A673 (cell line): ENCODE data around the gene CLEC4F. TPM values are rescaled to one million over a fixed set of nuclear protein-coding genes. Genes with fewer than 3 reads are reported as not detected.

Experiments
- BruUV-seq: library from RNA; stranded (reverse); fragments of 400-500 nt; replicated peaks from 2 replicates; lab custom pipeline; 2021; lab: Mats Ljungman, UMichigan
- CTCF ChIA-PET: fragments of 300-600 bp; sonication (Branson Sonifier 250); formaldehyde crosslinking; loops from one replicate; lab custom pipeline; 2022; ENCODE audit warnings: antibody characterized with exemption; lab: Charles Lee
- POLR2A ChIA-PET: fragments of 300-600 bp; sonication (Branson Sonifier 250); formaldehyde crosslinking; loops from one replicate; lab custom pipeline; 2022; ENCODE audit warnings: antibody characterized with exemption; ENCODE audit not compliant: low non-redundant PET; lab: Charles Lee
- DNase-seq: peaks from one replicate; pipeline ENCODE4 v3.0.0-alpha.2; 2015; ENCODE audit warnings: low spot score
- H3K27ac ChIP-seq: fragments of 200-600 bp; sonication (generic); 2 replicates; pipeline ENCODE4 v1.5.1; 2016; ENCODE audit warnings: mixed run types, low read depth, mild to moderate bottlenecking, mixed read lengths, antibody characterized with exemption, low read length; ENCODE audit not compliant: poor library complexity, severe bottlenecking
- H3K27me3 ChIP-seq: fragments of 200-600 bp; sonication (generic); replicated peaks from 2 replicates; pipeline ENCODE4 v1.6.1; 2017; ENCODE audit warnings: mixed run types, low read depth, mild to moderate bottlenecking, mixed read lengths, antibody characterized with exemption, low read length; ENCODE audit not compliant: insufficient read depth, poor library complexity
- H3K36me3 ChIP-seq: fragments of 200-600 bp; sonication (generic); 2 replicates; pipeline ENCODE4 v1.6.1; 2016; ENCODE audit warnings: mixed run types, mild to moderate bottlenecking, mixed read lengths, antibody characterized with exemption, low read length; ENCODE audit not compliant: insufficient read depth, poor library complexity, severe bottlenecking
- H3K4me1 ChIP-seq: fragments of 200-600 bp; sonication (generic); 2 replicates; pipeline ENCODE4 v1.6.1; 2017; ENCODE audit warnings: mixed run types, mild to moderate bottlenecking, mixed read lengths, antibody characterized with exemption, low read length; ENCODE audit not compliant: insufficient read depth, poor library complexity, severe bottlenecking
- H3K4me3 ChIP-seq: fragments of 200-600 bp; sonication (generic); 2 replicates; pipeline ENCODE4 v1.5.1; 2016; ENCODE audit warnings: low read depth, mixed run types, mild to moderate bottlenecking, mixed read lengths, low read length; ENCODE audit not compliant: poor library complexity, severe bottlenecking
- H3K9me3 ChIP-seq: fragments of 200-600 bp; sonication (generic); 2 replicates; pipeline ENCODE4 v1.6.1; 2016; ENCODE audit warnings: mixed run types, low read depth, mild to moderate bottlenecking, mixed read lengths, antibody characterized with exemption, low read length; ENCODE audit not compliant: poor library complexity, severe bottlenecking
- CTCF ChIP-seq: fragments of 300-800, 200-600 bp; sonication (generic); conservative IDR thresholded peaks from 2 replicates; pipeline ENCODE4 v1.5.1; 2017; ENCODE audit warnings: low read depth, mild to moderate bottlenecking, antibody characterized with exemption, low read length, moderate library complexity, mixed read lengths
- EZH2 ChIP-seq: fragments of 200-600 bp; sonication (generic); IDR thresholded peaks from 2 replicates; pipeline ENCODE4 v1.6.1; 2017; ENCODE audit warnings: borderline replicate concordance, low read depth, mild to moderate bottlenecking, mixed read lengths, antibody characterized with exemption, low read length; ENCODE audit not compliant: poor library complexity, severe bottlenecking
- intact Hi-C: fragments of 100-400 bp; cut with micrococcal nuclease; formaldehyde crosslinking; loops from one replicate; pipeline ENCODE4 v1.10.0; 2022; ENCODE audit not compliant: unreplicated experiment
- total RNA-seq: library from RNA; stranded (reverse); gene quantifications from 2 replicates; pipeline ENCODE4 v1.2.3, GENCODE V29; 2021

Gene CLEC4F
- total RNA-seq, 1 experiment from 2014 or later, result 0.67 TPM

GRCh38 chr2:70784320-70784719 lies 36.1 kb downstream of the CLEC4F start:
- Histone ChIP-seq H3K27me3 (peaks cover 3% of the 10 kb centered on the region), H3K36me3 (no peaks in the 10 kb centered on the region), H3K9me3 (no peaks in the 10 kb centered on the region), H3K4me1 (no peaks in the 10 kb centered on the region), H3K27ac (no peak overlapping the region), H3K4me3 (no peak overlapping the region)
- intact Hi-C loops, result loop anchor here (10.0 kb wide), 1 partner anchor 480 kb away; the partner anchor contains the start of gene FAM136A
- CTCF ChIA-PET, result interaction anchor here (0.7 to 1.4 kb wide), 2 partner anchors 16 to 676 kb away, joined by 3 to 5 read pairs; partner anchors contain the start of gene ADD2
- BruUV-seq, result no TSS peak
- DNase-seq, result no peak
- TF ChIP-seq CTCF (no peak), EZH2 (no peak)
- POLR2A ChIA-PET, result interaction anchor here (0.5 kb wide), 1 partner anchor 681 kb away, joined by 5 read pairs; no protein-coding TSS in a partner anchor

- no peaks in the 10 kb centered on the region for H3K36me3 ChIP-seq
- H3K9me3 ChIP-seq, result no peaks in the 10 kb centered on the region
- H3K4me1 ChIP-seq, result no peaks in the 10 kb centered on the region
- intact Hi-C loops, result loop anchor here (10.0 kb wide), 1 partner anchor 475 kb away; the partner anchor contains the start of gene FAM136A
- no peaks in the 10 kb centered on the region for H3K27me3 ChIP-seq
- CTCF ChIA-PET, result no interaction called here
- no peak for TF ChIP-seq EZH2
- no peak for TF ChIP-seq CTCF
- POLR2A ChIA-PET, result no interaction called here
- H3K27ac ChIP-seq, result no peak overlapping the region
- H3K4me3 ChIP-seq, result no peak overlapping the region
- DNase-seq, result no peak
- no TSS peak for BruUV-seq
These were observed 40.4 kb downstream of the CLEC4F start for GRCh38 chr2:70779911-70780545.

- no peak for DNase-seq
- ChIA-PET POLR2A (no interaction called here), CTCF (no interaction called here)
- Histone ChIP-seq H3K4me1 (no peaks in the 10 kb centered on the region), H3K36me3 (no peaks in the 10 kb centered on the region), H3K4me3 (no peak overlapping the region), H3K27ac (no peak overlapping the region), H3K27me3 (peaks cover under 1% of the 10 kb centered on the region), H3K9me3 (no peaks in the 10 kb centered on the region)
- BruUV-seq, result no TSS peak
- TF ChIP-seq CTCF, result no peak
- intact Hi-C loops, result no loop called here
These were observed 40.9 kb downstream of the CLEC4F start for GRCh38 chr2:70779491-70779890.
